Right lobe of liver (tissue), 6 donors: ENCODE results near the gene BRD3. TPM values are rescaled to one million over a fixed set of nuclear protein-coding genes. Genes with fewer than 3 reads are reported as not detected.

Experiments
- ATAC-seq, 4 donors: fragments of 200-7000 bp; cut with Tn5 transposase; one replicate each; pipeline ENCODE4 v1.9.1; 2020; ENCODE audit warnings: mild to moderate bottlenecking in 4 of 4, moderate library complexity in 4 of 4
- DNase-seq, 3 donors: peaks; one replicate each; pipeline ENCODE4 v3.0.0-alpha.2; 2020
- H3K27ac ChIP-seq, 3 donors: fragments of 200-600 bp; one replicate each; pipeline ENCODE4 v1.8.0; 2022
- H3K27me3 ChIP-seq, 2 donors: fragments of 200-600 bp; one replicate each; pipeline ENCODE4 v1.8.0; 2022
- H3K36me3 ChIP-seq, 4 donors: fragments of 200-600 bp; sonication (generic) in 1 of 4; one replicate each; pipeline versions ENCODE4 v1.5.1 to v1.8.0; 2017 to 2022; ENCODE audit warnings: control low read depth in 1 of 4
- H3K4me1 ChIP-seq, 4 donors: fragments of 200-600 bp; sonication (generic) in 1 of 4; one replicate each; pipeline versions ENCODE4 v1.5.1 to v1.8.0; 2017 to 2022; ENCODE audit warnings: control low read depth in 1 of 4
- H3K4me3 ChIP-seq, 3 donors: fragments of 200-600 bp; one replicate each; pipeline ENCODE4 v1.8.0; 2022
- H3K9me3 ChIP-seq, 4 donors: fragments of 200-600 bp; sonication (generic) in 1 of 4; one replicate each; pipeline versions ENCODE4 v1.5.1 to v1.8.0; 2017 to 2022; ENCODE audit warnings: control low read depth in 1 of 4
- POLR2A ChIP-seq: fragments of 450-650 bp; IDR thresholded peaks from one replicate; pipeline ENCODE4 v1.6.1; 2017; ENCODE audit warnings: antibody characterized with exemption, mild to moderate bottlenecking
- WGBS: methylation state at CpG from one replicate; pipeline ENCODE4 v1.1.6; 2018; ENCODE audit warnings: low coverage, low lambda C conversion rate; ENCODE audit not compliant: insufficient coverage; ENCODE audit errors: missing lambda C conversion rate; 5-methylcytosine and 5-hydroxymethylcytosine counted together
- intact Hi-C, 2 donors: fragments of 100-400 bp; cut with DNase I; formaldehyde crosslinking; loops; one replicate each; pipeline versions ENCODE4 v1.11.2 to v1.14.1; 2022
- total RNA-seq, 6 experiments: library from RNA; depleted of rRNA in 2 of 6; stranded (reverse); fragments of >200 nt in 2 of 6; fragmentation: NEBNext Ultra II Directional in 3 of 6; extraction: Animal tissue kit (Norgen Biotek cat#: 25700) in 3 of 6; gene quantifications; one replicate each; pipeline versions ENCODE4 v1.1.0 to v1.2.4, GENCODE V29; 2016 to 2023
- TF ChIP-seq, protein P1 (sequence below), 4 donors: fragments of 200-600 bp in 3 of 4; fragments of 450-650 bp in 1 of 4; IDR thresholded peaks; one replicate each; pipeline versions ENCODE4 v1.5.1 to v1.8.0; 2016 to 2022; ENCODE audit warnings: antibody characterized with exemption in 4 of 4, mild to moderate bottlenecking in 2 of 4
- donor health status: DM: no; HTN: yes; CAD: no.
- donor health status: DM: no; HTN: no; CAD: no.
- donor health status: DM: no; HTN: no; CAD: no.
- donor health status: DM: no; HTN: yes; CAD: no.
- donor health status: DM: no; HTN: yes; CAD: no.

BRD3 gene
- total RNA-seq, 6 experiments from 2014 or later: 10.7 to 25.4 (median 21.1) TPM

DNA sequence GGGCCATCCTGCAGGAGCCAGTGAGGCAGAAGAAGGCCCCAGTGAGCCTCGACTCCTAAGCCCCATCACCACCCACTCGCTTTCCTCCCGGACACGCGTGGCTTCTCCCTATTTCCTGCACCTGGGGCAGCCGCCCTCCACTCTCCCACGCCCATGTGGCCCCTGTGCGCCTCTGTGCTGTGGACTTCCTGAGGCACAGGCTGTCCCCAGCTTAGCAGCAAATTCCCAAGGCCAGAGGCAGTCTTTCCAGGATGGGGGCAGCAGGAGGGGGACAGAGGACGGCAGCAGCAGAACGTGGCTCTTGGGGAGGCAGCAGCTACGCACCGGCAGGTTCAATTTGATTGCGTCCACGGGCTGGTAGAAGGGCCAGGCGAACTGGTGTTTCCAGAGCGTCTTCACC, 14.9 kb downstream of the BRD3 start:
- 88% methylated on average over 6 of the region's 16 CpGs for WGBS
- Histone ChIP-seq H3K27ac (no peak overlapping the region), H3K4me1 (peaks cover 0 to 51% (median 25%) of the 10 kb centered on the region in 4 donors), H3K9me3 (no peaks in the 10 kb centered on the region), H3K4me3 (no peak overlapping the region), H3K27me3 (no peaks in the 10 kb centered on the region), H3K36me3 (peaks cover 0 to 27% (median 11%) of the 10 kb centered on the region in 4 donors)
- no peak for TF ChIP-seq POLR2A
- TF ChIP-seq, protein P1, sequence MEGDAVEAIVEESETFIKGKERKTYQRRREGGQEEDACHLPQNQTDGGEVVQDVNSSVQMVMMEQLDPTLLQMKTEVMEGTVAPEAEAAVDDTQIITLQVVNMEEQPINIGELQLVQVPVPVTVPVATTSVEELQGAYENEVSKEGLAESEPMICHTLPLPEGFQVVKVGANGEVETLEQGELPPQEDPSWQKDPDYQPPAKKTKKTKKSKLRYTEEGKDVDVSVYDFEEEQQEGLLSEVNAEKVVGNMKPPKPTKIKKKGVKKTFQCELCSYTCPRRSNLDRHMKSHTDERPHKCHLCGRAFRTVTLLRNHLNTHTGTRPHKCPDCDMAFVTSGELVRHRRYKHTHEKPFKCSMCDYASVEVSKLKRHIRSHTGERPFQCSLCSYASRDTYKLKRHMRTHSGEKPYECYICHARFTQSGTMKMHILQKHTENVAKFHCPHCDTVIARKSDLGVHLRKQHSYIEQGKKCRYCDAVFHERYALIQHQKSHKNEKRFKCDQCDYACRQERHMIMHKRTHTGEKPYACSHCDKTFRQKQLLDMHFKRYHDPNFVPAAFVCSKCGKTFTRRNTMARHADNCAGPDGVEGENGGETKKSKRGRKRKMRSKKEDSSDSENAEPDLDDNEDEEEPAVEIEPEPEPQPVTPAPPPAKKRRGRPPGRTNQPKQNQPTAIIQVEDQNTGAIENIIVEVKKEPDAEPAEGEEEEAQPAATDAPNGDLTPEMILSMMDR (IDR thresholded peaks at IDR 0.05): no peak
- intact Hi-C loops: no loop called here
- DNase-seq (peak in 2 of 3 donors; percentile 10 to 36), ATAC-seq (no peak)

DNA sequence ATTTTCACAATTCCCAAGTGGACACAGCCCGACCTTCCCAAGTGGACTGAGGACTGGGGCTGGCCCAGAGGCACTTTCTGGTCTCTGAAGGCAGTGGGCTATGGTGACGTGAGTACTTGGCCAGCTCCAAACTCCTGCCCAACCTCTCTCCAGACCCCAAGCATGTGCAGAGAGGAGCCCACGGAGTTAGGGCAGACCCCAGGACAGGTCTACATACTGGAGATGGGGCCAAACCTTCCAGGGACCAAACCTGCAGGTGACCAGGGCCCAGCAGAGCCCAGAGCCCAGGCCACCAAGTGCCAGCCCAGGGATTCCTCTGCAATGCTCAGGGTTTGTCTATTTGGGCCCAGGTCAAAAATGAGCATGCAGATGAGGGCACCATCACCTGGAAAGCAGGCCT, 15.3 kb downstream of the BRD3 start:
- intact Hi-C loops: no loop called here
- DNase-seq: peak in 1 of 3 donors; percentile 16
- Histone ChIP-seq H3K27ac (no peak overlapping the region), H3K27me3 (no peaks in the 10 kb centered on the region), H3K4me3 (no peak overlapping the region), H3K9me3 (no peaks in the 10 kb centered on the region), H3K36me3 (peaks cover 0 to 32% (median 15%) of the 10 kb centered on the region in 4 donors), H3K4me1 (peaks cover 0 to 47% (median 23%) of the 10 kb centered on the region in 4 donors)
- TF ChIP-seq, protein P1 (IDR thresholded peaks at IDR 0.05): no peak
- TF ChIP-seq POLR2A: no peak
- 100% methylated on average over 1 of the region's 3 CpGs for WGBS
- no peak for ATAC-seq

DNA sequence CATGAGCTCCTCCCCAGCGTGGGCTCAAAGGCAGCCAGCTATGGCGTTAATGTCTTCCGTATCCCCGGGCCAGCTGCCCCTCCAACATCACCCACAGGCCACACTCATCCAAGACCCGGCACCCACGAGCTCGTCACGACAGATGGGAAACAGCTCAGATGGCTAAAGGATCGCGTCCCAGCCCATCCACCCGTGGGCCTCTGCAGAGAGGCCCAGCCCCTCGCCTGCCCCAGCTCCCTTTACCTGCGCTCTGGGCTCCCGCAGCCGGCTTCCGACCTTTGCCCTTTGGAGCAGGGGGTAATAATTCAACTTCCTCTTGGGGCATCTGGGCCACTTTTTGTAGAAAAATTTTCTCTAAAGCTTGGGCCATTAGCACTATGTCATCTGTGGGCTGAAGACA, 16.5 kb downstream of the BRD3 start:
- H3K36me3 ChIP-seq: peaks cover 0 to 41% (median 16%) of the 10 kb centered on the region in 4 donors
- WGBS: 66% methylated on average over 6 of the region's 16 CpGs
- peak in 2 of 3 donors; percentile 17 to 40 for DNase-seq
- intact Hi-C loops: no loop called here
- peaks cover 0 to 45% (median 19%) of the 10 kb centered on the region in 4 donors for H3K4me1 ChIP-seq
- H3K27me3 ChIP-seq: no peaks in the 10 kb centered on the region
- no peak overlapping the region for H3K27ac ChIP-seq
- no peak for TF ChIP-seq POLR2A
- TF ChIP-seq, protein P1 (IDR thresholded peaks at IDR 0.05): no peak
- H3K4me3 ChIP-seq: no peak overlapping the region
- no peak for ATAC-seq
- no peaks in the 10 kb centered on the region for H3K9me3 ChIP-seq

DNA sequence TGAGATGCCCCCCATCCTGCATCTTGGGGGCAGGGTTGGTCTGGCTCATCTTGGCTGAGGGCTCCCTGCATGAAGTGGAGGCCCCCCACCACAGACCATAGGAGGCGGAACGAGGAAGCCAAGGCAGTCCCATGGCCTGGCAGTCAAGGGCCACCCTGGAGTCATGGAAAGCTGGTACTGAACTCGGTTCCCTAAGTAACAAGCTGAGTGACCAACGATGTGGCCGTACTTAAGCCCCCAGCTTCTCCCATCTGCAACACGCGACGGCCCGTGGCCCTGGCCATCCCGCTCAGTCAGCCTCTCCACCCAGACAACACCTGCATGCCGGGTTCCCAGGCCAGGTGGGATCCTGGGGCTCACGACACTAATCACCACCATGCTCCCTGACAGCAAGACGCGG, 17.1 kb downstream of the BRD3 start:
- H3K4me3 ChIP-seq: no peak overlapping the region
- WGBS: 95% methylated on average over 7 of the region's 14 CpGs
- H3K36me3 ChIP-seq: peaks cover 0 to 46% (median 18%) of the 10 kb centered on the region in 4 donors
- H3K27me3 ChIP-seq: no peaks in the 10 kb centered on the region
- H3K9me3 ChIP-seq: no peaks in the 10 kb centered on the region
- no peak overlapping the region for H3K27ac ChIP-seq
- peak in 1 of 3 donors; percentile 39 for DNase-seq
- ATAC-seq: no peak
- no peak for TF ChIP-seq POLR2A
- TF ChIP-seq, protein P1 (IDR thresholded peaks at IDR 0.05): no peak
- H3K4me1 ChIP-seq: peaks cover 0 to 39% (median 16%) of the 10 kb centered on the region in 4 donors
- intact Hi-C loops: no loop called here
